Stomach (tissue), 9 donors: ENCODE measurements around the gene MAST2. TPM values are rescaled to one million over a fixed set of nuclear protein-coding genes. Genes with fewer than 3 reads are reported as not detected.
"Not testable (repeated sequence)": the region's sequence is repeated elsewhere in the genome, so short reads cannot be mapped to it uniquely, and the experiment has no call there.

Experiments used
- DNase-seq, 2 donors: peaks; one replicate each; pipeline versions ENCODE4 v3.0.0 to v3.0.0-alpha.2; 2013 to 2019
- H3K27ac ChIP-seq, 5 donors: fragments of 200-600 bp in 4 of 5; sonication (generic) in 4 of 5; one replicate each; pipeline ENCODE4 v1.5.1; 2013 to 2019; ENCODE audit warnings: mild to moderate bottlenecking in 1 of 5, moderate library complexity in 1 of 5
- H3K27me3 ChIP-seq, 3 donors: fragments of 200-600 bp; sonication (generic); one replicate each; pipeline ENCODE4 v1.5.1; 2017 to 2019; ENCODE audit warnings: mixed run types in 1 of 3
- H3K36me3 ChIP-seq, 4 donors: fragments of 200-600 bp; sonication (generic); 1 replicate in 3 of 4; 2 replicates in 1 of 4; pipeline ENCODE4 v1.5.1; 2016 to 2019
- H3K4me1 ChIP-seq, 4 donors: fragments of 200-600 bp; sonication (generic); one replicate each; pipeline ENCODE4 v1.5.1; 2016 to 2019
- H3K4me3 ChIP-seq, 4 donors: fragments of 200-600 bp; sonication (generic) in 3 of 4; one replicate each; pipeline ENCODE4 v1.5.1; 2016 to 2019; ENCODE audit warnings: mild to moderate bottlenecking in 1 of 4
- H3K9me3 ChIP-seq, 4 donors: fragments of 200-600 bp; sonication (generic); one replicate each; pipeline ENCODE4 v1.5.1; 2016 to 2019
- CTCF ChIP-seq, 7 experiments: fragments of 450-650 bp in 4 of 7; fragments of 200-600 bp in 3 of 7; sonication (generic) in 3 of 7; IDR thresholded peaks; one replicate each; pipeline ENCODE4 v1.5.1; 2016 to 2019; ENCODE audit warnings: antibody characterized with exemption in 7 of 7, control low read depth in 2 of 7, mild to moderate bottlenecking in 1 of 7
- EP300 ChIP-seq: sonication (generic); formaldehyde crosslinking; IDR thresholded peaks from one replicate; pipeline ENCODE4 v1.6.1; 2017; ENCODE audit warnings: antibody characterized with exemption
- POLR2A ChIP-seq, 4 donors: fragments of 450-650 bp; IDR thresholded peaks; one replicate each; pipeline ENCODE4 v1.6.1; 2016; ENCODE audit warnings: antibody characterized with exemption in 4 of 4, control low read depth in 2 of 4, mild to moderate bottlenecking in 1 of 4, moderate library complexity in 1 of 4
- POLR2AphosphoS5 ChIP-seq, 3 donors: sonication (generic); formaldehyde crosslinking; IDR thresholded peaks; one replicate each; pipeline ENCODE4 v1.6.1; 2016; ENCODE audit warnings: antibody characterized with exemption in 3 of 3
- WGBS, 5 donors: extraction: QIAGEN DNeasy Blood & Tissue Kit in 3 of 5; methylation state at CpG; one replicate each; pipeline versions ENCODE4 v1.1.5 to v1.1.7; 2013 to 2018; 5-methylcytosine and 5-hydroxymethylcytosine counted together
- intact Hi-C: fragments of 100-400 bp; cut with DNase I; formaldehyde crosslinking; loops from one replicate; pipeline ENCODE4 v1.15.1; 2023; ENCODE audit warnings: low total_unique reads
- polyA plus RNA-seq, 3 donors: library from polyadenylated mRNA; stranded (reverse); fragments of 200-250 nt; gene quantifications; one replicate each; pipeline ENCODE4 v1.2.3, GENCODE V29; 2013
- total RNA-seq, 5 donors: library from RNA; depleted of rRNA; stranded (reverse); fragments of >200 nt; gene quantifications; one replicate each; pipeline versions ENCODE4 v1.1.0 to v1.2.3, GENCODE V29; 2014 to 2016
- donor health status: healthy with polysubstance abuse.
- donor health status: Bipolar disorder and iron deficiency.
- donor health status: healthy.

The MAST2 gene
- total and polyA plus RNA-seq, 8 donors: 5.3 to 131 (median 34.8) TPM

- Histone ChIP-seq H3K4me3 (no peak overlapping the region), H3K27ac (no peak overlapping the region), H3K27me3 (no peaks in the 10 kb centered on the region), H3K9me3 (no peaks in the 10 kb centered on the region), H3K36me3 (no peaks in the 10 kb centered on the region), H3K4me1 (peaks cover 0 to 38% (median 21%) of the 10 kb centered on the region in 4 donors)
- intact Hi-C loops: no loop called here
- TF ChIP-seq EP300 (no peak), POLR2A (IDR thresholded peaks at IDR 0.05) (no peak), CTCF (IDR thresholded peaks at IDR 0.05) (no peak), POLR2AphosphoS5 (IDR thresholded peaks at IDR 0.05) (peak in 1 of 3 donors; percentile 28)
- DNase-seq: peak in 1 of 2 donors; percentile 35
- 14 to 28% (median 26%) methylated on average over 2 of the region's 2 CpGs for WGBS, 5 donors
Measured at GRCh38 chr1:45929257-45929687, 125.9 kb downstream of the MAST2 start.

DNA sequence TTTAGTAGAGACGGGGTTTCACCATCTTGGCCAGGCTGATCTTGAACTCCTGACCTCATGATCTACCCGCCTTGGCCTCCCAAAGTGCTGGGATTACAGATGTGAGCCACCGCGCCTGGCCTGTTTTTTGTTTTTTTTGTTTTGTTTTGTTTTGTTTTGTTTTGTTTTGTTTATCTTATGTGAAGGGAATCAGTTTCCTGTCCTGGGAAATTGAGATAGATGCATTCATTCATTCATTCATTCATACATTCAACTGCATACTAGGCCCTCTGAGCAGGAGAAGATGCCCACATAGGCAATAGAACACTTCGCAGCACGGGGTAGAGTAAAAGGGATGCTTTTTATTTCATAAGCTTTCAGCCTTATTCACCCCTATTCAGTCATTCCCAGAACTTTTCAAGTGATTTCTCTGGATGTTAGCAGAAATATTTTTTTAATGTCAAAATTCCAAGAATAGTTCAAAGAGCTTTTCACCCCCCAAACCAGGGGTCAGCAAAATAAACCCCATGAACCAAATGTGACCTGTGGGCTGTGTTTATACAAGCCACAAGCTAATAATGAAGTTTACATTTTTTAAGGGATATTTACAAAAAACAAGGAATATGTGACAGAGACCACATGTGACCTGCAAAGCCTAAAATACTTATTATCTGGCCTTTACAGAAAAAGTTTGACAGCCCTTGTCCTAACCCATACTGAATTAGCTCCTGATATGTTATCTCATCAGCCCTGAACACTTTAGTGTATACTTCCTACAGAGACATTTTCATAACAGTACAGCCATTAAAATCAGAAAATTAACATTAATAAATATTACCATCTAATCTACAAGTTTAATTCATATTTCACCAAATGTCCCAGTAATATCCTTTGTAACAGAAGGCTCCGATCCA, 127.1 kb downstream of the MAST2 start:
- Histone ChIP-seq H3K4me3 (no peak overlapping the region), H3K9me3 (no peaks in the 10 kb centered on the region), H3K36me3 (no peaks in the 10 kb centered on the region), H3K27ac (peak overlapping the region in 1 of 5 donors; percentile 14), H3K4me1 (peaks cover 0 to 37% (median 18%) of the 10 kb centered on the region in 4 donors), H3K27me3 (no peaks in the 10 kb centered on the region)
- no peak for TF ChIP-seq CTCF (IDR thresholded peaks at IDR 0.05)
- TF ChIP-seq POLR2AphosphoS5 (IDR thresholded peaks at IDR 0.05): no peak
- no peak for TF ChIP-seq POLR2A (IDR thresholded peaks at IDR 0.05)
- no peak for TF ChIP-seq EP300
- 72 to 87% (median 82%) methylated on average over 7 of the region's 7 CpGs for WGBS, 5 donors
- intact Hi-C loops: no loop called here
- DNase-seq: no peak

- not testable (repeated sequence) for H3K9me3 ChIP-seq
- WGBS, 5 donors: 81 to 94% (median 88%) methylated on average over 6 of the region's 6 CpGs
- H3K4me1 ChIP-seq: peaks cover 0 to 24% (median 15%) of the 10 kb centered on the region in 4 donors
Measured at GRCh38 chr1:45932205-45932604, 128.8 kb downstream of the MAST2 start.

DNA sequence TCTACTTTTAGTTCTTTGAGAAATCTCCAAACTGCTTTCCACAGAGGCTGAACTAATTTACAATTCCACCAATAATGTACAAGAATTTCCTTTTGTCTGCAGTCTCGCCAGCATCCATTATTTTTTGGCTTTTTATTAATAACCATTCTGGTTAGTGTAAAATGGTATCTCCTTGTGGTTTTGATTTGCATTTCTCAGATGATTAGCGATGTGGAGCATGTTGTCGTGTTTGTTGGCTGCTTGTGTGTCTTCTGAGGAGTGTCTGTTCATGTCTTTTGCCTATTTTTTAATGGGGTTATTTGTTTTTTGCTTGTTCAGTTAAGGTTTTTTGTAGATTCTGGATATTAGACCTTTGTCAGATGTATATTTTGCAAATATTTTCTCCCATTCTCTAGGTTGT, 131.5 kb downstream of the MAST2 start:
- DNase-seq: no peak
- Histone ChIP-seq H3K36me3 (no peaks in the 10 kb centered on the region), H3K27ac (no peak overlapping the region), H3K4me3 (no peak overlapping the region), H3K4me1 (peaks cover 0 to 12% (median 8%) of the 10 kb centered on the region in 4 donors), H3K9me3 (no peaks in the 10 kb centered on the region), H3K27me3 (no peaks in the 10 kb centered on the region)
- intact Hi-C loops: no loop called here
- 88 to 96% (median 93%) methylated on average over 3 of the region's 3 CpGs for WGBS, 5 donors
- TF ChIP-seq POLR2AphosphoS5 (IDR thresholded peaks at IDR 0.05): no peak
- no peak for TF ChIP-seq CTCF (IDR thresholded peaks at IDR 0.05)
- no peak for TF ChIP-seq EP300
- no peak for TF ChIP-seq POLR2A (IDR thresholded peaks at IDR 0.05)

More at GRCh38 chr1:45932205-45932604, 128.8 kb downstream of the MAST2 start:
- H3K36me3 ChIP-seq, H3K27ac ChIP-seq, intact Hi-C loops, H3K4me3 ChIP-seq, DNase-seq, H3K27me3 ChIP-seq: not testable (repeated sequence)

- H3K9me3 ChIP-seq: peaks cover 0 to 6% (median 0%) of the 10 kb centered on the region in 4 donors
- H3K4me1 ChIP-seq: no peaks in the 10 kb centered on the region
- no peaks in the 10 kb centered on the region for H3K27me3 ChIP-seq
- intact Hi-C loops: no loop called here
- no peak overlapping the region for H3K27ac ChIP-seq
- TF ChIP-seq POLR2A (IDR thresholded peaks at IDR 0.05) (no peak), EP300 (no peak), POLR2AphosphoS5 (IDR thresholded peaks at IDR 0.05) (no peak), CTCF (IDR thresholded peaks at IDR 0.05) (no peak)
- H3K36me3 ChIP-seq: peaks cover 0 to 4% (median 0%) of the 10 kb centered on the region in 4 donors
- H3K4me3 ChIP-seq: no peak overlapping the region
- DNase-seq: no peak
Measured at GRCh38 chr1:45938029-45938428, 134.6 kb downstream of the MAST2 start.
